GM18951 (cell line): ENCODE measurements around the gene SET.
A peak's percentile ranks its signal among the peaks of the same experiment; 100 is the strongest.

ENCODE experiments used
- POLR2A ChIP-seq: IDR thresholded peaks from 4 replicates; pipeline ENCODE4 v1.6.1; 2011; ENCODE audit warnings: mild to moderate bottlenecking; ENCODE audit not compliant: insufficient read length, insufficient read depth; ENCODE audit errors: extremely low read depth
- in situ Hi-C: fragments of 300-500 bp; cut with MboI; formaldehyde crosslinking; loops from one replicate; pipeline ENCODE4 v1.12.0; 2022; ENCODE audit warnings: low sequenced_read_pairs, mixed read lengths, inconsistent platforms; ENCODE audit not compliant: unreplicated experiment

Gene SET

DNA sequence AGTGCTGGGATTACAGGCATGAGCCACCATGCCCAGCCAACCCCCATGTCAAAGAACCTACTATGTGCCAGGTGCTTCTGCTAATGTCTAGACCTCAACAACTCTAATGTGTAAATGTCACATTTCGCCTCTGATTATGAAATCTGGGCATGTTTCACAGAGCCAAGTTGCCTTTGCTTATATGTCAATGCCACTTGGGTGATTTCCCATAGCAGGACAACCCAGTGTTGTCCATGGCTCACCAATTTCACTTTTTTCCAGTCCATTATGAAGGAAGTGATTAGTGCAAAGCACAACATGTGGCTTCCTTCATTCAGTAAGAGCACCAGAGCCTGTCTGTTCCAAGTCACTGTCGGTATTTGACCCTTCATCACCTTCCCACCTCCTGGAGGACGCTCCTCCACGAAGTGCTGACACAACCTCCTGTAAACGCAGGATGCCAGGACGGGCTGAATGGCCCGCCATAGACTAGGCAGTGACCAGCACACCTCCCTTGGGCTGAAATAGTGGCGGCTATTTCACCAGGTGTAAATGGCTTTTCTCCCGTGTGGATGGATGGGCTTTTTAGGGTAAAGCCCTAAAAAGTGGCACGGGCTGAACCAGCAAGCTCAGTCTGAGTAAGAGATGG is 12.3 kb downstream of the SET start:
- TF ChIP-seq POLR2A = no peak
- in situ Hi-C loops = no loop called here

DNA sequence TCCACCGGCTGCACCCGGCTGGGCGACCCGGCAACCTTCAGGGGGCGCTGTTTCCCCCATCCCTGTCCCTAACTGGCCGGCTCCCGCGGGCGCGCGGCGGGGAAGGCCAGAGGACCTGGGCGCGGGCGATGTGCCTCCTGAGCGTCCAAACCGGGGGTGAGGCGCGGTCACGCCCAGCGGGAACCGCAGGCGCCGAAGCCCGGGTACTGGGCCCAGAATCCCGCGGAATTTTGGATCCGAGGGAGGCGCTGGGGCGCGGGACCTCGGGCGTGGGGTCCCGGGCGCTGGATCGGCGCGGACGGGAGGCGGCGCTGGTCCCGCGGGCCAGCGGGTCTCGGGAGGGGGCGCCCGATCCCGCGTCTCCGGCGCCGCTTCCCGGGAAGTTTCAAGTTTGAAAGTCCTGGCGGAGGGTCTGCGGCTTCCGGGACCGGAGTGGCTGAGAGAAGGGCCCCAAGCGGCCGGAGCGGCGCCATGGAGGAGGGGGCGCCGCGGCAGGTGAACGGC is 13.5 kb downstream of the SET start, which contains the start of gene PKN3:
Gene PKN3 (plus strand): TSS at position 59 of the 504 bp plus-strand sequence. CDS start 413 bp downstream, at position 472.
- peak; percentile 58 for TF ChIP-seq POLR2A
- in situ Hi-C loops = no loop called here

DNA sequence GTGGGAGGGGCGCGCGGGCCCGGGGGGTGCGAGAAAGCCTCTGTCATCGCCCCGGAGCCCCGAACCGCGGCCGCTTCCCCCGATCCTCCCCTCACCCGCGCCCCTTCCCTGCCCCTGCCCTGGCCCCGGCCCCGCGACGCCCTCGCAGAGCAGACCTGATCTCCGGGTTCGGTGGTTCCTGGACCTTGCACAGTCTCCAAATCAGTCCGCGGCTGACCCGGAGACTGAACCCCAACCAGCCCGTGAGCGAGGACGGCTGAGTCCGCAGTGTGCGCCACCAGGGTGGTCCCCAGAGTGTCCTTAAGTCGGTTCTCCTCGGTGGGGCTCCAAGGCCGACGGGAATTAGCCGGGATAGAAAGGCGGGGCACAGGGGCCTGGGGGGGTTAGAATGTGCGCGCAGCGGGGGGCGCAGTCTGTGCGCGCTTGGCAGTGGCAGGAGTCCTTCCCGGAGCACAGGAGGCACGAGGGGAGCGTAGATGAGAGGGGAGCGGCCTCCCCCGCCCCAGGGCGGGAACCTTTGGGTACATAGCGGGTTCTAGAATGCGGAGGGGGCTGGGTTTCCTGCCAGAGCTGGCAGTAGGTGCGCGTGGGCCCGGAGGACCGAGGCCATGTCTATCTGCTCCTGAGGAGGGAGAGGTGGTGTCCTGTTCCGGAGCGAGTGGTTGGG is 14.1 kb downstream of the SET start:
- in situ Hi-C loops = no loop called here
- TF ChIP-seq POLR2A = no peak

DNA sequence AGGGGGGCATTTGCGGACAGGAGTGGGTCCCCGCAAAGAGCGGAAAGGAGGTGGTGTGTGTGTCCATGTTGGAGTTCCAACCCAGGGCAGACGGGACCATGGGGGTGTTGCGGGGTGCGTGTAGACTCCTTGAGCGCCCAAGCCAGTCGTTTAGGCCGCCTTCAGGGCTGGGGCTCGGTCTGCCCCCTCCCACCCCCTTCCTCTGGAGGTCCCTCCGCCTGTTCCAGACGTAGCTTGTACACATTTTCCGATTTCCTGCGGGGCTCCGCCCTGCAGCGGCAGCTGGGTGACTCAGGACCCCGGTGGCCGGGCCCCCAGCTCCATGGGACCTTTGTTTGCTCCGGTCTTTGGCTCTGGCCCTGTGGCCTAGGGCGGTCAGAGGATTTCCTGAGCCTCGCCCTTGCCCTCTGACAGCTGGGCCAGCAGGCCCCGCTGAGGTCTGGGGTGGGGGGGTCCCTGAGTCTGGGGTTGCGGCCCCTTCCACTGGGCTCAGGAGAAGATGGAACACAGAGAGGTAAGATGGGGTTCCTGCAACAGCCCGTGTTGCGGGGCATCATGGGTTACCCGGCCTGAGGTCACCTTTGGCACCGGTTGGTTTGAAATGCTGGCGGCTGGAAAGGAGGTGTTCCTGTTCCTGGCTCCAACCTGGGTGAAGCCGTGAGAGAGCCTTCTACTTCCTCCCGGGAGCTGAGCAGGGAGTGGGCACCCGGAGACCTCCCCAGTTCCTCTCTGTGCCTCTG is 14.8 kb downstream of the SET start:
- no peak for TF ChIP-seq POLR2A
- in situ Hi-C loops = no loop called here

DNA sequence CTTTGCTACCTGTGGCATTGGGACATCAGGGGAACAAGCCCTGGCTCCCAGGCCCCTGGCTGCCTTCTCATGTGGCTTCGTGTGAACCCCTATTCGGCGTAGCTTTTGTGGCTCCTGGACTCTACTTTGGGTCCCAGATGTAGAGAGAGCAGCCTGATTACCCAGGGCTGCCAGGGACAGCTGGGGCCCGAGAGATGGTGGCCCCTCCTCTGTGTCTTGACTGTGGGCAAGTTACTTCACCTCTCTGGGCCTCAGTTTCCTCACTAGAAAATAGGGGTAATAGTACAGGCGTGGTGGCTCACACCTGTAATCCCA is 15.3 kb downstream of the SET start:
- TF ChIP-seq POLR2A = no peak
- in situ Hi-C loops = no loop called here

DNA sequence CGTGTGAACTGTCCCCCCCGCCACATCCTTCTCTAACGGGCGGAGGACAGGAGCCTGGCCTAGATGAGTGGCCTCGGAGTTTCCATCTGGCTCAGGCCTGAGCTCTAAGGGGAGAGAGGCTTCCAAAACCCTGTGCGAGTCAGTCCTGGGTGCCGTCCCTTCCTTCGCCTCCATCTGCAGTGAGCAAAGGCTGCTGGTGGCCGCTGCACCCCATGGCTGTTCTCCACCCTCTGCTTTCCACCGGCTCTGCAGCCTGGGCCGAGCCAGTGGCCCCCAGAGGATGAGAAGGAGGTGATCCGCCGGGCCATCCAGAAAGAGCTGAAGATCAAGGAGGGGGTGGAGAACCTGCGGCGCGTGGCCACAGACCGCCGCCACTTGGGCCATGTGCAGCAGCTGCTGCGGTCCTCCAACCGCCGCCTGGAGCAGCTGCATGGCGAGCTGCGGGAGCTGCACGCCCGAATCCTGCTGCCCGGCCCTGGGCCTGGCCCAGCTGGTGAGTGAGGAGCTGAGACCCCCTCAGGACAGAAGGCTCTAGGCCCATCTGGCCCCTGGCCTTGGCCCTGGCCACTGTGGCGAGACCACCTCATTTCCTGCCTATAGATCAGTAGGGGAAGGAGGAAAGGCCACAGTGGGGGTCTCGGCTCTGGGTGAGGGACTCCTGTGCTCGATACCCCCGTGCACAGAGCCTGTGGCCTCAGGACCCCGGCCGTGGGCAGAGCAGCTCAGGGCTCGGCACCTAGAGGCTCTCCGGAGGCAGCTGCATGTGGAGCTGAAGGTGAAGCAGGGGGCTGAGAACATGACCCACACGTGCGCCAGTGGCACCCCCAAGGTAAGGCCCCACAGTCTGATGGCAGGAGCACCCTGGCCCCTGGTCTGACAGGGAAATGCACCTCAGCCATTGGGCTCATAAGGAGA is 16.3 kb downstream of the SET start:
- in situ Hi-C loops = no loop called here
- TF ChIP-seq POLR2A = no peak

DNA sequence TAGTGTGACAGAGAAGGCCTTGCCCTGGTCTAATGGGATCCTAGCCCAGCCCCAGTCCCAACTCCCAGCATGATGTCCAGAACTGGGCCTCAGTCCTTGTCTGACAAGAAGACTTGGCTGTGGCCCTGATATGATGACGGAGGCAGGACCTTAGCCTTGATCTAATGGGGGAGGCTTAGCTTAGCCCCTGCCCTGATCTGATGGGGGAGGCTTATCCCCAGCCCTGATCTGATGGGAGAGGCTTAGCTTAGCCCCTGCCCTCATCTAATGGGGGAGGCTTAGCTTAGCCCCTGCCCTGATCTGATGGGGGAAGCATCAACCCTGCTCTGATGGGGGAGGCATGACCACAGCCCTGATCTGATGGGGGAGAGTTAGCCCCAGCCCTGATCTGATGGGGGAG is 17.0 kb downstream of the SET start:
- in situ Hi-C loops = no loop called here
- TF ChIP-seq POLR2A = no peak

DNA sequence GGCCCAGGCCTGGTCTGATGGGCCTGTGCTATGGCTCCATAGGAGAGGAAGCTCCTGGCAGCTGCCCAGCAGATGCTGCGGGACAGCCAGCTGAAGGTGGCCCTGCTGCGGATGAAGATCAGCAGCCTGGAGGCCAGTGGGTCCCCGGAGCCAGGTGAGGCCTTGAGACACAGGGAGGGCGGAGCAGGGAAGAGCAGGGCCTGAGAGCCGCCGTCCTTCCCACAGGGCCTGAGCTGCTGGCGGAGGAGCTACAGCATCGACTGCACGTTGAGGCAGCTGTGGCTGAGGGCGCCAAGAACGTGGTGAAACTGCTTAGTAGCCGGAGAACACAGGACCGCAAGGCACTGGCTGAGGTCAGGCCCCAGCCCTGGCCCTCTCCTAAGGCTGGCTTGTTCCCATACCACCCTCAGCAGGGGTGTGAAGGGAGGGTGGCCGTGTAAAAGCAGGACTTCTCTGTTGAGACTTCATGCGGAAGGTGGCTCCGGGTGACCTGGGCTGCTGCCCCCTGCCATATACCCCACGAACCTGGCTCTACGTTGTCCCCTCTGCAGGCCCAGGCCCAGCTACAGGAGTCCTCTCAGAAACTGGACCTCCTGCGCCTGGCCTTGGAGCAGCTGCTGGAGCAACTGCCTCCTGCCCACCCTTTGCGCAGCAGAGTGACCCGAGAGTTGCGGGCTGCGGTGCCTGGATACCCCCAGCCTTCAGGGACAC is 17.8 kb downstream of the SET start:
- in situ Hi-C loops = no loop called here
- TF ChIP-seq POLR2A = no peak

DNA sequence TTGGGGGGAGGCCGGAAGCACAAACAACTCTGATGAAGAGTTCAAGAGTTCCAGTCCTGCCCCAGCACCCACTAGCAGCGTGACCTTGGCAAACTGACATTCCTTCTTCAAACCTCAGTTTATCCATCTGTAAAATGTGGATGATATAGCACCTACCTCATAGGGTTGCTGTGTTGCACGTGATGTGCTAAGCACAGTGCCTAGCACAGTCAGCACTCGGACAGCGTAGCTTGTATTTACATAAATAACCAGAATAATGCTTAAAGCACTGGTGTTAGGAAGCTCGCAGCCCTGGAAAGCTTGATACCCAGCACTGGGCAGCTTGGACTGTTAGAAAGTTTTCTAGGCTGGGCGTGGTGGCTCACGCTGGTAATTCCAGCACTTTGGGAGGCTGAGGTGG is 18.4 kb downstream of the SET start:
- in situ Hi-C loops = no loop called here
- TF ChIP-seq POLR2A = no peak

DNA sequence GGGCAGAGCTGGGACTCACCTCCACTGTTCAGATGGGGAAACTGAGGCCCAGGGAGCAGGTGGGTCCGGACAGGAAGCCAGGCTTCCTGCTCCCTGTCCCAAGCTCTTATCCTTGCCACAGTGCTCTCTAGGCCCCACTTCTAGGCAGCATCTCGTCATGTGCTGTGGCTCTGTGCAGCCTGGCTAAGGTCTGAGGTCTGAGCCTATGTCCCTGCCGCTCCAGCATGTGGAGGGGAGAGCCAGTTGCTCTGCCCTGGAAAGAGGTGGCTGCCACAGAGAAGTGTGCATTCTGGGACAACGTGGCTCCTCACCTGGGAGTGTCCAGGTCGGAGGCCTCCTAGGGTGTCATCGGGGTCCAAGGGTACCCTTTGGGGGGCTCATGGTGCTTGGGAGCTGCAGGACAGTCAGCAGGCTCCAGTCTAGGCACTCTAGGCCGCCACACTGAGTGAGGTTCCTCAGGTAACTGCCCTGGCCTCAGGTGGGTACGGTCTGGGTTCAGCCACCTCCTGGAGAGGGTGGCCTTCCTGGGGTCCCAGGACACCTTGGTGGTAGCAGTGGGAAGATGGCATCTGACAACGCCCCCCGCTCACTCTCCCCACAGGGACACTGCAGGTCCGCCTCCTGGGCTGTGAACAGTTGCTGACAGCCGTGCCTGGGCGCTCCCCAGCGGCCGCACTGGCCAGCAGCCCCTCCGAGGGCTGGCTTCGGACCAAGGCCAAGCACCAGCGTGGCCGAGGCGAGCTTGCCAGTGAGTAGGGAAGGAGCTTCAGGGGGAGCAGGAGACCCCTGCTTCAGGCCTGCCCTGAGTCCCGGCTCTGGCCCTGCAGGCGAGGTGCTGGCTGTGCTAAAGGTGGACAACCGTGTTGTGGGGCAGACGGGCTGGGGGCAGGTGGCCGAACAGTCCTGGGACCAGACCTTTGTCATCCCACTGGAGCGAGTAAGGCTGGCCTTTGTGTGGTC is 23.7 kb downstream of the SET start:
- no peak for TF ChIP-seq POLR2A
- in situ Hi-C loops = no loop called here

DNA sequence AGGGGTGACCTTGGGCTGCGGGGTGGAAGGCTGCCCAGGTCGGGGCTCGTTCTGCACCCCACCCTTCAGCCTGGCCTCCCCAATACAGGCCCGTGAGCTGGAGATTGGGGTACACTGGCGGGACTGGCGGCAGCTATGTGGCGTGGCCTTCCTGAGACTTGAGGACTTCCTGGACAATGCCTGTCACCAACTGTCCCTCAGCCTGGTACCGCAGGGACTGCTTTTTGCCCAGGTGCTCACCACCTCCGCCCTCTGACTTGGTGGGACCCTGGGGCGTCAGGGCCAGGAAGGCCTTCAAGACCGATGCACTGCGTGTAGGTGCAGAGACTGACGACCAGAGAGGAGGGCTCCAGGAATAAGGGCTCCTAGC is 24.4 kb downstream of the SET start:
- in situ Hi-C loops = no loop called here
- TF ChIP-seq POLR2A = no peak
